ENCODE measurements around the gene APP.

APP gene

GRCh38 chr21:26194811-26195251 lies 24.3 kb upstream of the APP start:
- peak overlapping the region; percentile 7 for H3K4me3 ChIP-seq (ENCODE audit: low read depth, low read length)
- no peak for TF ChIP-seq CTCF (IDR thresholded peaks at IDR 0.05; ENCODE audit: low read depth, low read length)
- peaks cover 14% of the 10 kb centered on the region for H3K4me1 ChIP-seq
- H3K9me3 ChIP-seq: 0 out of 2 replicates have a peak, but pooled peaks cover 2% of the 10 kb centered on the region
- H3K36me3 ChIP-seq: no peaks in the 10 kb centered on the region
- H3K27me3 ChIP-seq: no peaks in the 10 kb centered on the region
- DNase-seq: no peak

GRCh38 chr21:26194326-26194725 lies 23.8 kb upstream of the APP start:
- no peak for DNase-seq
- no peaks in the 10 kb centered on the region for H3K27me3 ChIP-seq
- no peak overlapping the region for H3K4me3 ChIP-seq (ENCODE audit: low read depth, low read length)
- 0 out of 2 replicates have a peak, but pooled peaks cover 2% of the 10 kb centered on the region for H3K9me3 ChIP-seq
- H3K4me1 ChIP-seq: peaks cover 14% of the 10 kb centered on the region
- TF ChIP-seq CTCF (IDR thresholded peaks at IDR 0.05; ENCODE audit: low read depth, low read length): no peak
- H3K36me3 ChIP-seq: no peaks in the 10 kb centered on the region

GRCh38 chr21:26191609-26192008 lies 21.0 kb upstream of the APP start:
- no peak for TF ChIP-seq CTCF (IDR thresholded peaks at IDR 0.05; ENCODE audit: low read depth, low read length)
- peaks cover 14% of the 10 kb centered on the region for H3K4me1 ChIP-seq
- no peak for DNase-seq
- H3K9me3 ChIP-seq: 0 out of 2 replicates have a peak, but pooled peaks cover 2% of the 10 kb centered on the region
- H3K36me3 ChIP-seq: no peaks in the 10 kb centered on the region
- H3K27me3 ChIP-seq: no peaks in the 10 kb centered on the region
- no peak overlapping the region for H3K4me3 ChIP-seq (ENCODE audit: low read depth, low read length)

- Histone ChIP-seq H3K4me3 (ENCODE audit: low read depth, low read length) (no peak overlapping the region), H3K4me1 (peaks cover 3% of the 10 kb centered on the region; the same call in 1 of the 2 replicates), H3K9me3 (0 out of 2 replicates have a peak, but pooled peaks cover 2% of the 10 kb centered on the region), H3K36me3 (no peaks in the 10 kb centered on the region), H3K27me3 (no peaks in the 10 kb centered on the region)
- DNase-seq: no peak
- TF ChIP-seq CTCF (IDR thresholded peaks at IDR 0.05; ENCODE audit: low read depth, low read length): no peak
Measured at GRCh38 chr21:26188422-26188821, 17.9 kb upstream of the APP start.

- no peaks in the 10 kb centered on the region for H3K9me3 ChIP-seq
- no peak overlapping the region for H3K4me3 ChIP-seq (ENCODE audit: low read depth, low read length)
- no peaks in the 10 kb centered on the region for H3K36me3 ChIP-seq
- no peaks in the 10 kb centered on the region for H3K27me3 ChIP-seq
- DNase-seq: no peak
- no peaks in the 10 kb centered on the region for H3K4me1 ChIP-seq
- TF ChIP-seq CTCF (IDR thresholded peaks at IDR 0.05; ENCODE audit: low read depth, low read length): no peak
Measured at GRCh38 chr21:26185446-26185845, 14.9 kb upstream of the APP start.

- Histone ChIP-seq H3K9me3 (no peaks in the 10 kb centered on the region), H3K4me1 (no peaks in the 10 kb centered on the region), H3K4me3 (ENCODE audit: low read depth, low read length) (no peak overlapping the region), H3K36me3 (no peaks in the 10 kb centered on the region), H3K27me3 (no peaks in the 10 kb centered on the region)
- no peak for DNase-seq
- no peak for TF ChIP-seq CTCF (IDR thresholded peaks at IDR 0.05; ENCODE audit: low read depth, low read length)
Measured at GRCh38 chr21:26185021-26185420, 14.5 kb upstream of the APP start.
